Osteoblast (primary cell): Measurements from ENCODE around the gene PIH1D1. TPM values are rescaled to one million over a fixed set of nuclear protein-coding genes. Genes with fewer than 3 reads are reported as not detected.

Source experiments
- DNase-seq: peaks from one replicate; pipeline ENCODE4 v3.0.0; 2011; ENCODE audit warnings: low spot score, mixed read lengths; ENCODE audit not compliant: insufficient read length; ENCODE audit errors: missing footprints
- H2AFZ ChIP-seq: 2 replicates; pipeline ENCODE4 v1.6.0; 2011; ENCODE audit warnings: mild to moderate bottlenecking, low read length
- H3K27ac ChIP-seq: 2 replicates; pipeline ENCODE4 v1.5.1; 2011; ENCODE audit warnings: mild to moderate bottlenecking, low read depth, low read length, moderate library complexity
- H3K27me3 ChIP-seq: 2 replicates; pipeline ENCODE4 v1.6.0; 2012; ENCODE audit warnings: mild to moderate bottlenecking, control low read depth, inconsistent platforms, low read length, moderate library complexity; ENCODE audit not compliant: insufficient read depth
- H3K36me3 ChIP-seq: 2 replicates; pipeline ENCODE4 v1.5.1; 2011; ENCODE audit warnings: mild to moderate bottlenecking, low read length, control low read depth, moderate library complexity; ENCODE audit not compliant: insufficient read depth
- H3K4me1 ChIP-seq: 2 replicates; pipeline ENCODE4 v1.5.1; 2011; ENCODE audit warnings: mild to moderate bottlenecking, low read length, control low read depth, moderate library complexity; ENCODE audit not compliant: insufficient read depth
- H3K4me2 ChIP-seq: 2 replicates; pipeline ENCODE4 v1.6.0; 2011; ENCODE audit warnings: mild to moderate bottlenecking, low read length; ENCODE audit not compliant: insufficient read depth
- H3K4me3 ChIP-seq: fragments of 200-600 bp; sonication (generic); 3 replicates; pipeline ENCODE4 v1.5.1; 2012; ENCODE audit warnings: mild to moderate bottlenecking, low read length, inconsistent platforms; ENCODE audit not compliant: insufficient read depth
- H3K79me2 ChIP-seq: 2 replicates; pipeline ENCODE4 v1.6.0; 2012; ENCODE audit warnings: mild to moderate bottlenecking, low read length, control low read depth, inconsistent platforms; ENCODE audit not compliant: insufficient read depth
- H3K9me3 ChIP-seq: 2 replicates; pipeline ENCODE4 v1.5.1; 2011; ENCODE audit warnings: low read depth, low read length, control low read depth
- H4K20me1 ChIP-seq: 2 replicates; pipeline ENCODE4 v1.6.0; 2012; ENCODE audit warnings: mild to moderate bottlenecking, low read length, control low read depth; ENCODE audit not compliant: insufficient read depth
- CTCF ChIP-seq: IDR thresholded peaks from 2 replicates; pipeline ENCODE4 v1.5.1; 2011; ENCODE audit warnings: mild to moderate bottlenecking, low read depth, low read length, moderate library complexity; ENCODE audit errors: extremely low read depth
- total RNA-seq: library from RNA; depleted of rRNA; stranded (reverse); fragments of >200 nt; gene quantifications from 2 replicates; pipeline ENCODE4 v1.2.3, GENCODE V29; 2012

Gene PIH1D1
- total RNA-seq, 1 donor = 79.3 TPM

GRCh38 chr19:49479975-49480628, 28.5 kb upstream of the PIH1D1 start:
- no peaks in the 10 kb centered on the region for H3K27me3 ChIP-seq
- H2AFZ ChIP-seq = no peak overlapping the region
- DNase-seq = no peak
- H3K4me2 ChIP-seq = no peak overlapping the region
- TF ChIP-seq CTCF = no peak
- H3K79me2 ChIP-seq = no peaks in the 10 kb centered on the region
- H3K27ac ChIP-seq = no peak overlapping the region
- H4K20me1 ChIP-seq = no peaks in the 10 kb centered on the region
- no peaks in the 10 kb centered on the region for H3K36me3 ChIP-seq
- no peaks in the 10 kb centered on the region for H3K4me1 ChIP-seq
- no peak overlapping the region for H3K4me3 ChIP-seq
- no peaks in the 10 kb centered on the region for H3K9me3 ChIP-seq

GRCh38 chr19:49475995-49476880, 24.6 kb upstream of the PIH1D1 start:
- Histone ChIP-seq H2AFZ (peak overlapping the region; percentile 37), H3K4me3 (no peak overlapping the region), H4K20me1 (no peaks in the 10 kb centered on the region), H3K27me3 (no peaks in the 10 kb centered on the region), H3K36me3 (no peaks in the 10 kb centered on the region), H3K79me2 (no peaks in the 10 kb centered on the region), H3K9me3 (no peaks in the 10 kb centered on the region), H3K4me1 (peaks cover 6% of the 10 kb centered on the region), H3K4me2 (no peak overlapping the region), H3K27ac (no peak overlapping the region)
- peak; percentile 41 for TF ChIP-seq CTCF
- peak; percentile 89 for DNase-seq

GRCh38 chr19:49475191-49475917, 23.7 kb upstream of the PIH1D1 start:
- no peak overlapping the region for H2AFZ ChIP-seq
- H3K27me3 ChIP-seq = no peaks in the 10 kb centered on the region
- H3K36me3 ChIP-seq = no peaks in the 10 kb centered on the region
- no peak overlapping the region for H3K27ac ChIP-seq
- no peaks in the 10 kb centered on the region for H3K9me3 ChIP-seq
- no peak for TF ChIP-seq CTCF
- peaks cover 6% of the 10 kb centered on the region for H3K4me1 ChIP-seq
- no peaks in the 10 kb centered on the region for H4K20me1 ChIP-seq
- DNase-seq = peak; percentile 86
- peak overlapping the region; percentile 93 for H3K4me2 ChIP-seq
- no peaks in the 10 kb centered on the region for H3K79me2 ChIP-seq
- H3K4me3 ChIP-seq = peak overlapping the region; percentile 92
